Neural progenitor cell (in vitro differentiated cells): ENCODE results near the gene ASTN1.

Source experiments
- EZH2 ChIP-seq: fragments of 200-600 bp; sonication (generic); IDR thresholded peaks from 2 replicates; pipeline ENCODE4 v1.6.1; 2017; ENCODE audit warnings: antibody characterized with exemption, mild to moderate bottlenecking, moderate library complexity
- TF ChIP-seq, protein P1 (sequence below): fragments of 200-600 bp; sonication (generic); IDR thresholded peaks from 2 replicates; pipeline ENCODE4 v1.5.1; 2017; ENCODE audit warnings: antibody characterized with exemption, mild to moderate bottlenecking

DNA sequence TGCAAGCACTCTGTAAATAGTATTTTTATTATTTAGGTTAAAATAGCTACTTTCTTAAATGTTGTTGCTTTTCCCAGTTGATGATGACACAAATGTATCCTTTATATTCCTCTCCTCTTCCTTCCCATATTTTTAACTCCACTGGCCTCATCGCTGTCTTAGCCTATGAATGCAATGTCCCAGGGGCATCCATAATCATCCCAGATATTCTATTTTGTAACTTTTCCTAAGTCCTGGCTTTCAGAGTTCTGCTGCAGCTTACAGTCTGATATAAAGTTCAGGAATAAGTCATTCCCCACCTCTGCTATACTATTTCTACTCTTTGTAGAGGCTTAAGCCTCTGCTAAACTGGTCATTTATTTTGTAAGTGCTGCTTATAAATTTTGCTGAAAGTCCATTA is 58.3 kb downstream of the ASTN1 start:
- TF ChIP-seq, protein P1, sequence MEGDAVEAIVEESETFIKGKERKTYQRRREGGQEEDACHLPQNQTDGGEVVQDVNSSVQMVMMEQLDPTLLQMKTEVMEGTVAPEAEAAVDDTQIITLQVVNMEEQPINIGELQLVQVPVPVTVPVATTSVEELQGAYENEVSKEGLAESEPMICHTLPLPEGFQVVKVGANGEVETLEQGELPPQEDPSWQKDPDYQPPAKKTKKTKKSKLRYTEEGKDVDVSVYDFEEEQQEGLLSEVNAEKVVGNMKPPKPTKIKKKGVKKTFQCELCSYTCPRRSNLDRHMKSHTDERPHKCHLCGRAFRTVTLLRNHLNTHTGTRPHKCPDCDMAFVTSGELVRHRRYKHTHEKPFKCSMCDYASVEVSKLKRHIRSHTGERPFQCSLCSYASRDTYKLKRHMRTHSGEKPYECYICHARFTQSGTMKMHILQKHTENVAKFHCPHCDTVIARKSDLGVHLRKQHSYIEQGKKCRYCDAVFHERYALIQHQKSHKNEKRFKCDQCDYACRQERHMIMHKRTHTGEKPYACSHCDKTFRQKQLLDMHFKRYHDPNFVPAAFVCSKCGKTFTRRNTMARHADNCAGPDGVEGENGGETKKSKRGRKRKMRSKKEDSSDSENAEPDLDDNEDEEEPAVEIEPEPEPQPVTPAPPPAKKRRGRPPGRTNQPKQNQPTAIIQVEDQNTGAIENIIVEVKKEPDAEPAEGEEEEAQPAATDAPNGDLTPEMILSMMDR: no peak
- TF ChIP-seq EZH2: no peak
